H9 (cell line): ENCODE data around the gene SHH. TPM values are rescaled to one million over a fixed set of nuclear protein-coding genes. Genes with fewer than 3 reads are reported as not detected.

ENCODE experiments used
- DNase-seq: peaks from one replicate; pipeline ENCODE4 v3.0.0-alpha.2; 2017
- H2AFZ ChIP-seq: one replicate; pipeline ENCODE4 v1.6.1; 2013; ENCODE audit warnings: mild to moderate bottlenecking, low read length, control low read depth, moderate library complexity
- H2AK5ac ChIP-seq: 2 replicates; pipeline ENCODE4 v1.6.1; 2013; ENCODE audit warnings: low read length, control low read depth, mixed read lengths; ENCODE audit not compliant: insufficient read length
- H2BK120ac ChIP-seq: one replicate; pipeline ENCODE4 v1.6.1; 2013; ENCODE audit warnings: low read depth, mild to moderate bottlenecking, low read length, control low read depth, inconsistent platforms; ENCODE audit not compliant: poor library complexity, severe bottlenecking
- H2BK12ac ChIP-seq: 2 replicates; pipeline ENCODE4 v1.6.1; 2013; ENCODE audit warnings: low read length, control low read depth, mixed read lengths, low read depth; ENCODE audit not compliant: insufficient read length
- H2BK15ac ChIP-seq: 2 replicates; pipeline ENCODE4 v1.6.1; 2013; ENCODE audit warnings: low read depth, low read length, control low read depth
- H2BK20ac ChIP-seq: one replicate; pipeline ENCODE4 v1.6.1; 2013; ENCODE audit warnings: low read depth, mild to moderate bottlenecking, low read length, control low read depth, inconsistent platforms; ENCODE audit not compliant: poor library complexity, severe bottlenecking
- H2BK5ac ChIP-seq: 2 replicates; pipeline ENCODE4 v1.6.1; 2013; ENCODE audit warnings: low read length, control low read depth, mixed read lengths; ENCODE audit not compliant: insufficient read length
- H3K14ac ChIP-seq: 2 replicates; pipeline ENCODE4 v1.6.1; 2013; ENCODE audit warnings: low read length, control low read depth; ENCODE audit not compliant: insufficient read depth
- H3K18ac ChIP-seq: 2 replicates; pipeline ENCODE4 v1.6.1; 2013; ENCODE audit warnings: low read depth, mild to moderate bottlenecking, mixed read lengths, low read length, control low read depth; ENCODE audit not compliant: insufficient read length
- H3K23ac ChIP-seq: 2 replicates; pipeline ENCODE4 v1.6.1; 2013; ENCODE audit warnings: low read length, control low read depth, mixed read lengths, low read depth; ENCODE audit not compliant: insufficient read length
- H3K23me2 ChIP-seq: 2 replicates; pipeline ENCODE4 v1.6.1; 2013; ENCODE audit warnings: low read depth, mild to moderate bottlenecking, mixed read lengths, low read length, control low read depth; ENCODE audit not compliant: insufficient read length, poor library complexity, severe bottlenecking
- H3K27ac ChIP-seq: 2 replicates; pipeline ENCODE4 v1.5.1; 2013; ENCODE audit warnings: low read length, control low read depth, mixed read lengths, low read depth; ENCODE audit not compliant: insufficient read length
- H3K27me3 ChIP-seq: 2 replicates; pipeline ENCODE4 v1.6.1; 2013; ENCODE audit warnings: low read length, control low read depth, inconsistent platforms; ENCODE audit not compliant: insufficient read depth
- H3K4ac ChIP-seq: 2 replicates; pipeline ENCODE4 v1.6.1; 2013; ENCODE audit warnings: low read depth, mild to moderate bottlenecking, control low read depth, inconsistent platforms, low read length, moderate library complexity
- H3K4me1 ChIP-seq: 2 replicates; pipeline ENCODE4 v1.6.1; 2013; ENCODE audit warnings: low read length, control low read depth, inconsistent platforms; ENCODE audit not compliant: insufficient read depth
- H3K4me2 ChIP-seq: 2 replicates; pipeline ENCODE4 v1.6.1; 2013; ENCODE audit warnings: low read length, control low read depth, mixed read lengths; ENCODE audit not compliant: insufficient read length, insufficient read depth
- H3K56ac ChIP-seq: 2 replicates; pipeline ENCODE4 v1.6.1; 2013; ENCODE audit warnings: low read depth, mild to moderate bottlenecking, mixed read lengths, low read length, control low read depth; ENCODE audit not compliant: insufficient read length
- H3K79me1 ChIP-seq: 2 replicates; pipeline ENCODE4 v1.6.1; 2013; ENCODE audit warnings: low read depth, mild to moderate bottlenecking, moderate library complexity, low read length, control low read depth, inconsistent platforms; ENCODE audit not compliant: insufficient read depth, poor library complexity, severe bottlenecking
- H3K79me2 ChIP-seq: 2 replicates; pipeline ENCODE4 v1.6.1; 2013; ENCODE audit warnings: low read length, control low read depth, inconsistent platforms; ENCODE audit not compliant: insufficient read depth
- H3K9ac ChIP-seq: 2 replicates; pipeline ENCODE4 v1.6.1; 2013; ENCODE audit warnings: low read length, control low read depth, mixed read lengths; ENCODE audit not compliant: insufficient read length; ENCODE audit errors: extremely low read depth
- H3K9me3 ChIP-seq: one replicate; pipeline ENCODE4 v1.6.1; 2013; ENCODE audit warnings: low read depth, low read length, inconsistent platforms; ENCODE audit not compliant: control insufficient read depth
- H3T11ph ChIP-seq: one replicate; pipeline ENCODE4 v1.6.1; 2013; ENCODE audit warnings: mild to moderate bottlenecking, low read length, control low read depth, inconsistent platforms
- H4K20me1 ChIP-seq: one replicate; pipeline ENCODE4 v1.6.1; 2013; ENCODE audit not compliant: control insufficient read depth, insufficient read length, insufficient read depth
- H4K5ac ChIP-seq: 2 replicates; pipeline ENCODE4 v1.6.1; 2013; ENCODE audit warnings: low read depth, mild to moderate bottlenecking, mixed read lengths, low read length, control low read depth; ENCODE audit not compliant: insufficient read length
- H4K8ac ChIP-seq: replicated peaks from 2 replicates; pipeline ENCODE4 v1.6.1; 2013; ENCODE audit warnings: low read length, control low read depth, mixed read lengths, low read depth; ENCODE audit not compliant: insufficient read length
- H4K91ac ChIP-seq: 2 replicates; pipeline ENCODE4 v1.6.1; 2013; ENCODE audit warnings: low read depth, mild to moderate bottlenecking, moderate library complexity, mixed read lengths, low read length, control low read depth; ENCODE audit not compliant: insufficient read length
- H3K27ac Mint-ChIP-seq, 3 experiments: 2 replicates in 2 of 3; 3 replicates in 1 of 3; pipeline ENCODE4 v1.8.0; 2020 to 2021; ENCODE audit warnings: mixed read lengths in 3 of 3, mild to moderate bottlenecking in 1 of 3, moderate library complexity in 1 of 3
- H3K27me3 Mint-ChIP-seq: 2 replicates; pipeline ENCODE4 v1.8.0; 2021; ENCODE audit warnings: low read depth, mild to moderate bottlenecking, moderate library complexity, mixed read lengths
- H3K36me3 Mint-ChIP-seq, 3 experiments: 2 replicates in 2 of 3; 3 replicates in 1 of 3; pipeline ENCODE4 v1.8.0; 2020 to 2021; ENCODE audit warnings: low read depth in 3 of 3, mixed read lengths in 3 of 3; ENCODE audit not compliant: insufficient read depth in 1 of 3
- H3K4me1 Mint-ChIP-seq, 2 experiments: 2 replicates each; pipeline ENCODE4 v1.8.0; 2020; ENCODE audit warnings: mixed read lengths in 2 of 2
- H3K4me3 Mint-ChIP-seq, 2 experiments: 2 replicates in 1 of 2; 3 replicates in 1 of 2; pipeline ENCODE4 v1.8.0; 2020 to 2021; ENCODE audit warnings: mild to moderate bottlenecking in 2 of 2, mixed read lengths in 2 of 2, moderate library complexity in 1 of 2
- H3K9me3 Mint-ChIP-seq, 2 experiments: 2 replicates in 1 of 2; 3 replicates in 1 of 2; pipeline ENCODE4 v1.8.0; 2020; ENCODE audit warnings: mild to moderate bottlenecking in 2 of 2, mixed read lengths in 2 of 2, moderate library complexity in 1 of 2
- CTCF ChIP-seq: fragments of 200-600 bp; sonication (generic); conservative IDR thresholded peaks from 3 replicates; pipeline ENCODE4 v1.8.0; 2021; ENCODE audit warnings: antibody characterized with exemption, mild to moderate bottlenecking
- WGBS: extraction: QIAGEN DNeasy Blood & Tissue Kit; methylation state at CpG from one replicate; pipeline ENCODE4 v1.1.7; 2013; ENCODE audit warnings: missing lambda C conversion rate, low lambda C conversion rate, mixed read lengths; ENCODE audit not compliant: insufficient read length; ENCODE audit errors: extremely low coverage; 5-methylcytosine and 5-hydroxymethylcytosine counted together
- total RNA-seq: library from RNA; stranded (reverse); gene quantifications from 2 replicates; pipeline ENCODE4 v1.2.1, GENCODE V29; 2021

The SHH gene
- total RNA-seq, 1 experiment from 2014 or later: 0.07 TPM

GRCh38 chr7:155804431-155804831 is 7.8 kb downstream of the SHH start:
- Histone ChIP-seq H3K9me3 (no peaks in the 10 kb centered on the region), H3T11ph (no peak overlapping the region), H3K14ac (no peak overlapping the region), H4K91ac (no peak overlapping the region), H3K27ac (no peak overlapping the region), H2BK120ac (no peak overlapping the region), H3K18ac (no peak overlapping the region), H2BK15ac (no peak overlapping the region), H3K79me2 (no peaks in the 10 kb centered on the region), H3K4me1 (no peaks in the 10 kb centered on the region; the same call in 1 of the 2 replicates), H4K5ac (no peak overlapping the region), H2BK20ac (no peak overlapping the region), H3K23ac (no peak overlapping the region), H3K56ac (no peak overlapping the region), H3K4me2 (peak overlapping the region; percentile 18), H3K79me1 (no peaks in the 10 kb centered on the region), H4K20me1 (no peaks in the 10 kb centered on the region), H2AFZ (no peak overlapping the region), H2BK5ac (no peak overlapping the region), H2AK5ac (no peak overlapping the region), H4K8ac (no peak overlapping the region), H3K4ac (no peak overlapping the region), H3K23me2 (peaks cover 12% of the 10 kb centered on the region), H3K27me3 (peaks cover 74% of the 10 kb centered on the region), H3K9ac (no peak overlapping the region), H2BK12ac (no peak overlapping the region)
- DNase-seq: peak; percentile 62
- Mint-ChIP-seq H3K27me3 (peaks cover 91% of the 10 kb centered on the region), H3K27ac (no peak overlapping the region), H3K4me3 (peak overlapping the region; percentile 41 to 75), H3K4me1 (peaks cover 25 to 38% of the 10 kb centered on the region in 2 experiments), H3K36me3 (peaks cover 0 to 3% (median 0%) of the 10 kb centered on the region in 3 experiments; a peak in 3 of 7 replicates), H3K9me3 (peaks cover 2 to 8% of the 10 kb centered on the region in 2 experiments; a peak in 2 of 5 replicates)
- no CpG with 5 or more reads among the region's 17 CpGs for WGBS
- TF ChIP-seq CTCF: no peak
